IMR-90 (cell line): ENCODE measurements around the gene GCC1. TPM values are rescaled to one million over a fixed set of nuclear protein-coding genes. Genes with fewer than 3 reads are reported as not detected.

ENCODE experiments used
- ATAC-seq: fragments of 200-7000 bp; cut with Tn5 transposase; 2 replicates; pipeline ENCODE4 v1.9.1; 2020; ENCODE audit warnings: low read depth, mild to moderate bottlenecking, moderate library complexity
- BruUV-seq: library from RNA; stranded (reverse); fragments of 400-500 nt; replicated peaks from 2 replicates; lab custom pipeline; 2021; lab: Mats Ljungman, UMichigan
- CTCF ChIA-PET: fragments of 300-600 bp; formaldehyde crosslinking; extraction: SDS; loops from one replicate; lab custom pipeline; 2021; ENCODE audit warnings: antibody characterized with exemption; lab: Yijun Ruan, JAX
- POLR2A ChIA-PET: fragments of 300-600 bp; sonication (Branson Sonifier 250); formaldehyde crosslinking; loops from one replicate; lab custom pipeline; 2022; ENCODE audit warnings: antibody characterized with exemption; ENCODE audit not compliant: unreplicated experiment; lab: Charles Lee
- DNase-seq: peaks from one replicate; pipeline ENCODE4 v3.0.0; 2013
- H2AFZ ChIP-seq: replicated peaks from 2 replicates; pipeline ENCODE3; 2013; ENCODE audit warnings: low read length, mild to moderate bottlenecking; ENCODE audit not compliant: poor library complexity
- H2AK5ac ChIP-seq: 2 replicates; pipeline ENCODE4 v1.6.1; 2013; ENCODE audit warnings: low read depth, low read length, inconsistent platforms
- H2AK9ac ChIP-seq: replicated peaks from 2 replicates; pipeline ENCODE3; 2013; ENCODE audit warnings: mild to moderate bottlenecking, low read depth, low read length, moderate library complexity; ENCODE audit not compliant: poor library complexity
- H2BK120ac ChIP-seq: 2 replicates; pipeline ENCODE4 v1.6.1; 2013; ENCODE audit warnings: low read depth, low read length, inconsistent platforms
- H2BK15ac ChIP-seq: 3 replicates; pipeline ENCODE4 v1.6.1; 2013; ENCODE audit warnings: low read depth, low read length, inconsistent platforms
- H2BK20ac ChIP-seq: 2 replicates; pipeline ENCODE4 v1.6.1; 2013; ENCODE audit warnings: low read depth, mild to moderate bottlenecking, inconsistent platforms, low read length, moderate library complexity
- H2BK5ac ChIP-seq: 2 replicates; pipeline ENCODE4 v1.6.1; 2013; ENCODE audit warnings: mild to moderate bottlenecking, low read depth, low read length, inconsistent platforms; ENCODE audit not compliant: poor library complexity, severe bottlenecking
- H3K14ac ChIP-seq: replicated peaks from 2 replicates; pipeline ENCODE4 v1.6.1; 2013; ENCODE audit warnings: low read depth, low read length, inconsistent platforms
- H3K18ac ChIP-seq: 2 replicates; pipeline ENCODE4 v1.6.1; 2013; ENCODE audit warnings: low read depth, low read length, control low read depth
- H3K23ac ChIP-seq: 2 replicates; pipeline ENCODE4 v1.6.1; 2013; ENCODE audit warnings: low read depth, low read length, inconsistent platforms
- H3K27ac ChIP-seq: 2 replicates; pipeline ENCODE4 v1.5.1; 2013; ENCODE audit warnings: mild to moderate bottlenecking, control low read depth, low read length; ENCODE audit not compliant: insufficient read depth
- H3K27me3 ChIP-seq: 2 replicates; pipeline ENCODE4 v1.6.1; 2013; ENCODE audit warnings: low read length; ENCODE audit not compliant: control insufficient read depth, insufficient read depth
- H3K36me3 ChIP-seq: 2 replicates; pipeline ENCODE4 v1.6.1; 2013; ENCODE audit warnings: low read length, mixed read lengths; ENCODE audit not compliant: control insufficient read depth, insufficient read depth
- H3K4ac ChIP-seq: 2 replicates; pipeline ENCODE4 v1.6.1; 2013; ENCODE audit warnings: low read depth, low read length, inconsistent platforms
- H3K4me1 ChIP-seq: 2 replicates; pipeline ENCODE4 v1.6.1; 2013; ENCODE audit warnings: low read length, mixed read lengths; ENCODE audit not compliant: control insufficient read depth, insufficient read depth
- H3K4me2 ChIP-seq: 2 replicates; pipeline ENCODE4 v1.6.1; 2013; ENCODE audit warnings: low read depth, mild to moderate bottlenecking, control low read depth, low read length, moderate library complexity
- H3K4me3 ChIP-seq: 2 replicates; pipeline ENCODE4 v1.5.1; 2013; ENCODE audit warnings: low read depth, mild to moderate bottlenecking, control low read depth, low read length, moderate library complexity; ENCODE audit not compliant: insufficient read depth
- H3K56ac ChIP-seq: 2 replicates; pipeline ENCODE4 v1.6.1; 2013; ENCODE audit warnings: low read length, inconsistent platforms; ENCODE audit not compliant: insufficient read depth; ENCODE audit errors: extremely low read depth
- H3K79me1 ChIP-seq, 2 experiments: 2 replicates each; pipeline ENCODE4 v1.6.1; 2013; ENCODE audit warnings: low read length in 2 of 2, inconsistent platforms in 1 of 2, low read depth in 1 of 2
- H3K9ac ChIP-seq: 2 replicates; pipeline ENCODE4 v1.6.1; 2013; ENCODE audit warnings: low read depth, low read length, control low read depth
- H3K9me1 ChIP-seq: 2 replicates; pipeline ENCODE4 v1.6.1; 2013; ENCODE audit warnings: low read length, inconsistent platforms; ENCODE audit not compliant: insufficient read depth
- H3K9me3 ChIP-seq: 2 replicates; pipeline ENCODE4 v1.6.1; 2013; ENCODE audit warnings: low read length; ENCODE audit not compliant: control insufficient read depth, insufficient read depth
- H4K20me1 ChIP-seq: 2 replicates; pipeline ENCODE4 v1.6.1; 2013; ENCODE audit warnings: low read length, inconsistent platforms; ENCODE audit not compliant: insufficient read depth
- H4K5ac ChIP-seq: 2 replicates; pipeline ENCODE4 v1.6.1; 2013; ENCODE audit warnings: mild to moderate bottlenecking, low read depth, low read length, control low read depth
- H4K8ac ChIP-seq, 2 experiments: 2 replicates each; pipeline ENCODE4 v1.6.1; 2013; ENCODE audit warnings: low read depth in 2 of 2, low read length in 2 of 2, control low read depth in 1 of 2, inconsistent platforms in 1 of 2
- H4K91ac ChIP-seq: 2 replicates; pipeline ENCODE4 v1.6.1; 2013; ENCODE audit warnings: low read depth, low read length, inconsistent platforms; ENCODE audit not compliant: insufficient read depth
- CTCF ChIP-seq: conservative IDR thresholded peaks from 2 replicates; pipeline ENCODE4 v1.5.1; 2012; ENCODE audit warnings: mild to moderate bottlenecking, low read depth, low read length, improper control_type of control experiment
- RAD21 ChIP-seq: IDR thresholded peaks from 2 replicates; pipeline ENCODE4 v1.6.1; 2012; ENCODE audit warnings: low read length, improper control_type of control experiment
- SMC3 ChIP-seq: fragments of 150-350 bp; IDR thresholded peaks from 2 replicates; pipeline ENCODE4 v1.6.1; 2016; ENCODE audit warnings: low read depth, mild to moderate bottlenecking, antibody characterized with exemption, low read length, moderate library complexity
- WGBS, 2 experiments: methylation state at CpG; one replicate each; pipeline versions ENCODE4 v1.1.5 to v1.1.7; 2013; ENCODE audit warnings: missing lambda C conversion rate in 2 of 2; ENCODE audit not compliant: insufficient read length in 1 of 2; ENCODE audit errors: extremely low coverage in 2 of 2; 5-methylcytosine and 5-hydroxymethylcytosine counted together
- dilution Hi-C: fragments of 300-500 bp; cut with HindIII; formaldehyde crosslinking; loops from one replicate; pipeline ENCODE4 v1.14.3; 2018; ENCODE audit warnings: low sequenced_read_pairs; ENCODE audit not compliant: unreplicated experiment
- in situ Hi-C: fragments of 300-500 bp; cut with MboI; formaldehyde crosslinking; loops from 3 replicates; pipeline ENCODE4 v1.14.3; 2019; ENCODE audit warnings: low sequenced_read_pairs, inconsistent platforms, mixed read lengths
- intact Hi-C: fragments of 100-400 bp; cut with micrococcal nuclease; formaldehyde crosslinking; loops from 2 replicates; pipeline ENCODE4 v1.10.0; 2022
- polyA plus RNA-seq, 3 experiments: library from polyadenylated mRNA; depleted of rRNA; stranded (reverse); fragments of >200 nt; gene quantifications; 2 replicates each; pipeline ENCODE4 v1.2.3, GENCODE V29; 2012; ENCODE audit warnings: low replicate concordance in 1 of 3
- total RNA-seq: library from RNA; depleted of rRNA; stranded (reverse); fragments of >200 nt; gene quantifications from 2 replicates; pipeline ENCODE4 v1.2.3, GENCODE V29; 2012

The GCC1 gene
- total and polyA plus RNA-seq, 2 of the 4 experiments (the other 2 are of a cell fraction) = 6.1 to 22.9 TPM

GRCh38 chr7:127557803-127558202 is 27.6 kb downstream of the GCC1 start:
- POLR2A ChIA-PET = no interaction called here
- Histone ChIP-seq H2AFZ (no peak overlapping the region), H3K56ac (no peak overlapping the region), H3K36me3 (no peaks in the 10 kb centered on the region), H2BK15ac (no peak overlapping the region), H2AK5ac (no peak overlapping the region), H3K9me3 (no peaks in the 10 kb centered on the region), H2BK5ac (no peak overlapping the region), H2BK120ac (no peak overlapping the region), H4K91ac (no peak overlapping the region), H3K27ac (no peak overlapping the region), H3K4me1 (no peaks in the 10 kb centered on the region), H2AK9ac (no peak overlapping the region), H3K14ac (no peak overlapping the region), H3K9ac (no peak overlapping the region), H3K9me1 (no peaks in the 10 kb centered on the region), H3K27me3 (no peaks in the 10 kb centered on the region), H3K18ac (no peak overlapping the region), H3K4me2 (no peak overlapping the region), H3K79me1 (no peaks in the 10 kb centered on the region), H4K20me1 (no peaks in the 10 kb centered on the region), H3K4me3 (no peak overlapping the region), H2BK20ac (no peak overlapping the region), H4K8ac (no peak overlapping the region), H3K23ac (no peak overlapping the region), H4K5ac (no peak overlapping the region), H3K4ac (no peak overlapping the region)
- no TSS peak for BruUV-seq
- in situ Hi-C loops = no loop called here
- TF ChIP-seq CTCF = 0 out of 2 replicates have a peak, but pooled peaks have one; percentile 23
- TF ChIP-seq SMC3 = no peak
- TF ChIP-seq RAD21 = peak; percentile 29; the same call in 1 of the 2 replicates
- WGBS, 2 experiments = no CpG with 5 or more reads among the region's 2 CpGs
- dilution Hi-C loops = no loop called here
- DNase-seq (no peak), ATAC-seq (no peak)
- CTCF ChIA-PET = no interaction called here
- intact Hi-C loops = no loop called here
